A673 (cell line): Measurements from ENCODE around the gene MAPKAP1. TPM values are rescaled to one million over a fixed set of nuclear protein-coding genes. Genes with fewer than 3 reads are reported as not detected.

Experiments
- BruUV-seq: library from RNA; stranded (reverse); fragments of 400-500 nt; replicated peaks from 2 replicates; lab custom pipeline; 2021; lab: Mats Ljungman, UMichigan
- CTCF ChIA-PET: fragments of 300-600 bp; sonication (Branson Sonifier 250); formaldehyde crosslinking; loops from one replicate; lab custom pipeline; 2022; ENCODE audit warnings: antibody characterized with exemption; lab: Charles Lee
- POLR2A ChIA-PET: fragments of 300-600 bp; sonication (Branson Sonifier 250); formaldehyde crosslinking; loops from one replicate; lab custom pipeline; 2022; ENCODE audit warnings: antibody characterized with exemption; ENCODE audit not compliant: low non-redundant PET; lab: Charles Lee
- DNase-seq: peaks from one replicate; pipeline ENCODE4 v3.0.0-alpha.2; 2015; ENCODE audit warnings: low spot score
- H3K27ac ChIP-seq: fragments of 200-600 bp; sonication (generic); 2 replicates; pipeline ENCODE4 v1.5.1; 2016; ENCODE audit warnings: mixed run types, low read depth, mild to moderate bottlenecking, mixed read lengths, antibody characterized with exemption, low read length; ENCODE audit not compliant: poor library complexity, severe bottlenecking
- H3K27me3 ChIP-seq: fragments of 200-600 bp; sonication (generic); replicated peaks from 2 replicates; pipeline ENCODE4 v1.6.1; 2017; ENCODE audit warnings: mixed run types, low read depth, mild to moderate bottlenecking, mixed read lengths, antibody characterized with exemption, low read length; ENCODE audit not compliant: insufficient read depth, poor library complexity
- H3K36me3 ChIP-seq: fragments of 200-600 bp; sonication (generic); 2 replicates; pipeline ENCODE4 v1.6.1; 2016; ENCODE audit warnings: mixed run types, mild to moderate bottlenecking, mixed read lengths, antibody characterized with exemption, low read length; ENCODE audit not compliant: insufficient read depth, poor library complexity, severe bottlenecking
- H3K4me1 ChIP-seq: fragments of 200-600 bp; sonication (generic); 2 replicates; pipeline ENCODE4 v1.6.1; 2017; ENCODE audit warnings: mixed run types, mild to moderate bottlenecking, mixed read lengths, antibody characterized with exemption, low read length; ENCODE audit not compliant: insufficient read depth, poor library complexity, severe bottlenecking
- H3K4me3 ChIP-seq: fragments of 200-600 bp; sonication (generic); 2 replicates; pipeline ENCODE4 v1.5.1; 2016; ENCODE audit warnings: low read depth, mixed run types, mild to moderate bottlenecking, mixed read lengths, low read length; ENCODE audit not compliant: poor library complexity, severe bottlenecking
- H3K9me3 ChIP-seq: fragments of 200-600 bp; sonication (generic); 2 replicates; pipeline ENCODE4 v1.6.1; 2016; ENCODE audit warnings: mixed run types, low read depth, mild to moderate bottlenecking, mixed read lengths, antibody characterized with exemption, low read length; ENCODE audit not compliant: poor library complexity, severe bottlenecking
- EZH2 ChIP-seq: fragments of 200-600 bp; sonication (generic); IDR thresholded peaks from 2 replicates; pipeline ENCODE4 v1.6.1; 2017; ENCODE audit warnings: borderline replicate concordance, low read depth, mild to moderate bottlenecking, mixed read lengths, antibody characterized with exemption, low read length; ENCODE audit not compliant: poor library complexity, severe bottlenecking
- intact Hi-C: fragments of 100-400 bp; cut with micrococcal nuclease; formaldehyde crosslinking; loops from one replicate; pipeline ENCODE4 v1.10.0; 2022; ENCODE audit not compliant: unreplicated experiment
- total RNA-seq: library from RNA; stranded (reverse); gene quantifications from 2 replicates; pipeline ENCODE4 v1.2.3, GENCODE V29; 2021
- TF ChIP-seq, protein P1 (sequence below): fragments of 300-800, 200-600 bp; sonication (generic); conservative IDR thresholded peaks from 2 replicates; pipeline ENCODE4 v1.5.1; 2017; ENCODE audit warnings: low read depth, mild to moderate bottlenecking, antibody characterized with exemption, low read length, moderate library complexity, mixed read lengths

The MAPKAP1 gene
- total RNA-seq, 1 experiment from 2014 or later: 98.7 TPM

DNA sequence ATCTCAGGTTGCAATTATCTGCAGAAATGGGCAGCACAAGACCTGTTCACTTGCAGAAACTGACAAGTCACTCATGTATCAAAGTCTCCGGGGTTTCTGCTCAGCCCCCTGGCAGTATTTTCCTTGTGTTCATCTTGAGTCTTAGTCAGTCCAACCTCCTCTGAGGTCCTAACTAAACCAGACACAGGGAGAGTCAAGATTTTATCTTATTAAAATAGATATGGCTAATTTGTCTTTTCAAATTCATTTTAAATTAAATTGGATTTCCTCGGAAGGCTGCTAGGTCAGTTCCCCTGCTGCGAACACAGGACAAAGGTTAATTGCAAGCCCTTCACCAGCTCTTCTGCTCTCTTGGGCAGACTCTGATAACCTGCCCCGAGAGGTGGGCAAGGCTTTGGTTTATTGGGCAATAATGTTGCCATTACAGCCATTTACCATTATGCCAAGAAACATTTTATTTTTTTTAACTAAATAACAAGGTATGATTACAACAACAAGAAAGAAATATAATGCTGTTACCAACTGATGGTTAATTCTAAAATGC, 103.5 kb downstream of the MAPKAP1 start:
- intact Hi-C loops: no loop called here

DNA sequence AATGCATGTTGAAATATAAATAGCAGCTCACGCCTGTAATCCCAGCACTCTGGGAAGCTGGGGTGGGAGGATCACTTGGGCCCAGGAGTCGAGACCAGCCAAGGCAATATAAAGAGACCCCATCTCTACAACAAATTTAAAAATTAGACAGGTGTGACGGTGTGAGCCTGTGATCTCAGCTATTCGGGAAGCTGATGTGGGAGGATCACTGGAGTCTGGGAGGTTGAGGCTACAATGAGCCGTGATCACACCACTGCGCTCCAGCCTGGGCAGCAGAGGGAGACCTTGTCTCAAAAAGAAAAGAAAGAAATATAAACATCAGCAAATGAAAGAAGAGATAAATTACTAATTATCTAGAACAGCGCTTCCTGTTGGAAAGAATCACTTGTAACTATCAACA, 105.0 kb downstream of the MAPKAP1 start:
- no peak for DNase-seq
- Histone ChIP-seq H3K27ac (no peak overlapping the region), H3K4me3 (no peak overlapping the region), H3K4me1 (no peaks in the 10 kb centered on the region), H3K9me3 (no peaks in the 10 kb centered on the region), H3K36me3 (no peaks in the 10 kb centered on the region), H3K27me3 (no peaks in the 10 kb centered on the region)
- intact Hi-C loops: no loop called here
- no TSS peak for BruUV-seq
- TF ChIP-seq, protein P1, sequence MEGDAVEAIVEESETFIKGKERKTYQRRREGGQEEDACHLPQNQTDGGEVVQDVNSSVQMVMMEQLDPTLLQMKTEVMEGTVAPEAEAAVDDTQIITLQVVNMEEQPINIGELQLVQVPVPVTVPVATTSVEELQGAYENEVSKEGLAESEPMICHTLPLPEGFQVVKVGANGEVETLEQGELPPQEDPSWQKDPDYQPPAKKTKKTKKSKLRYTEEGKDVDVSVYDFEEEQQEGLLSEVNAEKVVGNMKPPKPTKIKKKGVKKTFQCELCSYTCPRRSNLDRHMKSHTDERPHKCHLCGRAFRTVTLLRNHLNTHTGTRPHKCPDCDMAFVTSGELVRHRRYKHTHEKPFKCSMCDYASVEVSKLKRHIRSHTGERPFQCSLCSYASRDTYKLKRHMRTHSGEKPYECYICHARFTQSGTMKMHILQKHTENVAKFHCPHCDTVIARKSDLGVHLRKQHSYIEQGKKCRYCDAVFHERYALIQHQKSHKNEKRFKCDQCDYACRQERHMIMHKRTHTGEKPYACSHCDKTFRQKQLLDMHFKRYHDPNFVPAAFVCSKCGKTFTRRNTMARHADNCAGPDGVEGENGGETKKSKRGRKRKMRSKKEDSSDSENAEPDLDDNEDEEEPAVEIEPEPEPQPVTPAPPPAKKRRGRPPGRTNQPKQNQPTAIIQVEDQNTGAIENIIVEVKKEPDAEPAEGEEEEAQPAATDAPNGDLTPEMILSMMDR: peak; percentile 24; the same call in 1 of the 2 replicates
- no peak for TF ChIP-seq EZH2
- ChIA-PET CTCF (no interaction called here), POLR2A (no interaction called here)

More for the DNA sequence above, 103.5 kb downstream of the MAPKAP1 start:
- no peak overlapping the region for H3K27ac ChIP-seq
- H3K27me3 ChIP-seq: no peaks in the 10 kb centered on the region
- no peaks in the 10 kb centered on the region for H3K36me3 ChIP-seq
- ChIA-PET CTCF (no interaction called here), POLR2A (no interaction called here)
- no peaks in the 10 kb centered on the region for H3K9me3 ChIP-seq
- no TSS peak for BruUV-seq
- no peak for DNase-seq
- no peak for TF ChIP-seq EZH2
- TF ChIP-seq, protein P1: no peak
- no peaks in the 10 kb centered on the region for H3K4me1 ChIP-seq
- H3K4me3 ChIP-seq: no peak overlapping the region

DNA sequence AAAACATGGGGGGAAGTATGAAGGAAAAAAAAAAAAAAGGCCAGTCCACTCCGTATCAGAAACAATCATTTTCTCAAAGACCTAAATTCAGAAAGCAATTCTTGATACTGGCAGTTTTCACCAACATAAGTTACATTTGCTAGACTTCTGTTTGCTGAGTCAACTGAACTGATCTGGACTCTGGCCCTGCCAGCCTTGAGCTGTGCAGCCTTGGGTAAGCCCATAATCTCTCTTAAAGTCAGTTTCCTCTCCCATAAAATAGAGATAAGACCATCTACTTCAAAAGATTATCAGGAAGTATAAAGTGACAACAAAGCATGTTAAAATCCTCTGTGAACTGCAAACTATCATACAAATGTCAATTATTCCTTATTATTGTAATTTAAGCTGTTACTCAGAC, 106.8 kb downstream of the MAPKAP1 start:
- CTCF ChIA-PET: no interaction called here
- Histone ChIP-seq H3K36me3 (no peaks in the 10 kb centered on the region), H3K4me1 (no peaks in the 10 kb centered on the region), H3K27me3 (no peaks in the 10 kb centered on the region), H3K27ac (no peak overlapping the region), H3K9me3 (no peaks in the 10 kb centered on the region), H3K4me3 (no peak overlapping the region)
- POLR2A ChIA-PET: interaction anchor here (0.6 kb wide), 1 partner anchor 94 kb away, joined by 5 read pairs; no protein-coding TSS in a partner anchor
- intact Hi-C loops: no loop called here
- BruUV-seq: no TSS peak
- TF ChIP-seq EZH2: no peak
- TF ChIP-seq, protein P1: no peak
- DNase-seq: peak; percentile 19
